ENCODE data around the gene EEF2K. TPM values are rescaled to one million over a fixed set of nuclear protein-coding genes. Genes with fewer than 3 reads are reported as not detected.
"Not testable (repeated sequence)": the region's sequence is repeated elsewhere in the genome, so short reads cannot be mapped to it uniquely, and the experiment has no call there.

The EEF2K gene
- total and polyA plus RNA-seq, 3 experiments from 2014 or later, result 1.9 to 28.3 (median 27.2) TPM

- Mint-ChIP-seq H3K27ac (peak overlapping the region; percentile 18 to 100 (median 86)), H3K36me3 (peaks cover 0 to 65% (median 8%) of the 10 kb centered on the region in 3 donors), H3K4me1 (peaks cover 45 to 68% (median 62%) of the 10 kb centered on the region in 3 donors), H3K9me3 (peaks cover 0 to 5% (median 0%) of the 10 kb centered on the region in 5 donors), H3K4me3 (peak overlapping the region in 6 of 7 donors; percentile 14 to 76 (median 54)), H3K27me3 (peaks cover 0 to 17% of the 10 kb centered on the region in 2 donors)
- peaks cover 36% of the 10 kb centered on the region for H3K4me1 ChIP-seq (ENCODE audit: insufficient read depth, low read length)
- POLR2A ChIA-PET, result no interaction called here
- no peaks in the 10 kb centered on the region for H3K27me3 ChIP-seq (ENCODE audit: insufficient read depth, low read length, poor library complexity, severe bottlenecking)
- no peak overlapping the region for H3K27ac ChIP-seq (ENCODE audit: low read depth, low read length)
- H3K4me3 ChIP-seq (ENCODE audit: low read length), result no peak overlapping the region
- CTCF ChIA-PET, result interaction anchor here (0.7 to 2.9 kb wide), 20 partner anchors 8 to 340 kb away, joined by 3 to 13 read pairs (median 4); partner anchors contain the start of genes EEF2K and PDZD9
- no peaks in the 10 kb centered on the region for H3K9me3 ChIP-seq (ENCODE audit: low read length)
- peaks cover 26% of the 10 kb centered on the region for H3K36me3 ChIP-seq (ENCODE audit: insufficient read depth, low read length)
- DNase-seq, result peak in 2 of 5 donors; percentile 36 to 58
Measured at GRCh38 chr16:22300427-22301071, 94.5 kb downstream of the EEF2K start.

GRCh38 chr16:22301423-22301822 is 95.3 kb downstream of the EEF2K start:
- Mint-ChIP-seq H3K4me1 (peaks cover 40 to 62% (median 56%) of the 10 kb centered on the region in 3 donors), H3K27ac (peak overlapping the region in 1 of 8 donors; percentile 88), H3K27me3 (peaks cover 0 to 15% of the 10 kb centered on the region in 2 donors), H3K36me3 (peaks cover 0 to 74% (median 8%) of the 10 kb centered on the region in 3 donors)
- H3K27me3 ChIP-seq (ENCODE audit: insufficient read depth, low read length, poor library complexity, severe bottlenecking); H3K4me3 ChIP-seq (ENCODE audit: low read length); H3K27ac ChIP-seq (ENCODE audit: low read depth, low read length); H3K4me3 Mint-ChIP-seq; H3K9me3 Mint-ChIP-seq; H3K9me3 ChIP-seq (ENCODE audit: low read length); POLR2A ChIA-PET; DNase-seq: not testable (repeated sequence)
- Histone ChIP-seq H3K4me1 (ENCODE audit: insufficient read depth, low read length) (peaks cover 31% of the 10 kb centered on the region), H3K36me3 (ENCODE audit: insufficient read depth, low read length) (peaks cover 31% of the 10 kb centered on the region)
- CTCF ChIA-PET, result interaction anchor here (1.1 to 2.9 kb wide), 11 partner anchors 10 to 301 kb away, joined by 3 to 13 read pairs (median 5); partner anchors contain the start of genes EEF2K and PDZD9

GRCh38 chr16:22302776-22303363 is 96.8 kb downstream of the EEF2K start:
- H3K27me3 Mint-ChIP-seq, result peaks cover 0 to 7% of the 10 kb centered on the region in 2 donors
- peak in 1 of 5 donors; percentile 4 for DNase-seq
- H3K36me3 Mint-ChIP-seq, result peaks cover 0 to 83% (median 8%) of the 10 kb centered on the region in 3 donors
- H3K27ac Mint-ChIP-seq, result peak overlapping the region in 3 of 8 donors; percentile 51 to 77 (median 67)
- peaks cover 44% of the 10 kb centered on the region for H3K36me3 ChIP-seq (ENCODE audit: insufficient read depth, low read length)
- ChIA-PET CTCF (no interaction called here), POLR2A (no interaction called here)
- H3K4me3 Mint-ChIP-seq, result no peak overlapping the region
- no peak overlapping the region for H3K4me3 ChIP-seq (ENCODE audit: low read length)
- H3K4me1 Mint-ChIP-seq, result peaks cover 36 to 55% (median 49%) of the 10 kb centered on the region in 3 donors
- no peak overlapping the region for H3K27ac ChIP-seq (ENCODE audit: low read depth, low read length)
- H3K9me3 ChIP-seq (ENCODE audit: low read length), result no peaks in the 10 kb centered on the region
- peaks cover 28% of the 10 kb centered on the region for H3K4me1 ChIP-seq (ENCODE audit: insufficient read depth, low read length)
- H3K9me3 Mint-ChIP-seq, result no peaks in the 10 kb centered on the region
- no peaks in the 10 kb centered on the region for H3K27me3 ChIP-seq (ENCODE audit: insufficient read depth, low read length, poor library complexity, severe bottlenecking)

- H3K4me1 ChIP-seq (ENCODE audit: insufficient read depth, low read length), result peaks cover 16% of the 10 kb centered on the region
- DNase-seq, result peak in 1 of 5 donors; percentile 5
- no peak overlapping the region for H3K27ac ChIP-seq (ENCODE audit: low read depth, low read length)
- H3K36me3 Mint-ChIP-seq, result peaks cover 0 to 86% (median 8%) of the 10 kb centered on the region in 3 donors
- H3K4me1 Mint-ChIP-seq, result peaks cover 23 to 40% (median 34%) of the 10 kb centered on the region in 3 donors
- no peaks in the 10 kb centered on the region for H3K9me3 Mint-ChIP-seq
- H3K27ac Mint-ChIP-seq, result peak overlapping the region in 2 of 8 donors; percentile 63 to 87
- H3K27me3 ChIP-seq (ENCODE audit: insufficient read depth, low read length, poor library complexity, severe bottlenecking), result no peaks in the 10 kb centered on the region
- peaks cover 60% of the 10 kb centered on the region for H3K36me3 ChIP-seq (ENCODE audit: insufficient read depth, low read length)
- no peak overlapping the region for H3K4me3 Mint-ChIP-seq
- H3K27me3 Mint-ChIP-seq, result no peaks in the 10 kb centered on the region
- H3K9me3 ChIP-seq (ENCODE audit: low read length), result no peaks in the 10 kb centered on the region
- CTCF ChIA-PET, result interaction anchor here (1.5 kb wide), 1 partner anchor 17 kb away, joined by 3 read pairs; no protein-coding TSS in a partner anchor
- no peak overlapping the region for H3K4me3 ChIP-seq (ENCODE audit: low read length)
- POLR2A ChIA-PET, result no interaction called here
Measured at GRCh38 chr16:22304411-22304810, 98.3 kb downstream of the EEF2K start.

GRCh38 chr16:22306788-22307187 is 100.7 kb downstream of the EEF2K start:
- POLR2A ChIA-PET, result interaction anchor here (0.6 kb wide), 1 partner anchor 10 kb away, joined by 3 read pairs; no protein-coding TSS in a partner anchor
- CTCF ChIA-PET, result no interaction called here
- H3K27ac Mint-ChIP-seq, result no peak overlapping the region
- H3K4me1 Mint-ChIP-seq, result peaks cover 8 to 20% (median 15%) of the 10 kb centered on the region in 3 donors
- Histone ChIP-seq H3K36me3 (ENCODE audit: insufficient read depth, low read length) (peaks cover 65% of the 10 kb centered on the region), H3K9me3 (ENCODE audit: low read length) (no peaks in the 10 kb centered on the region), H3K27ac (ENCODE audit: low read depth, low read length) (no peak overlapping the region), H3K4me3 (ENCODE audit: low read length) (no peak overlapping the region), H3K27me3 (ENCODE audit: insufficient read depth, low read length, poor library complexity, severe bottlenecking) (no peaks in the 10 kb centered on the region), H3K4me1 (ENCODE audit: insufficient read depth, low read length) (no peaks in the 10 kb centered on the region)
- H3K4me3 Mint-ChIP-seq, result no peak overlapping the region
- no peaks in the 10 kb centered on the region for H3K9me3 Mint-ChIP-seq
- DNase-seq, result peak in 1 of 5 donors; percentile 0
- no peaks in the 10 kb centered on the region for H3K27me3 Mint-ChIP-seq
- peaks cover 0 to 91% (median 12%) of the 10 kb centered on the region in 3 donors for H3K36me3 Mint-ChIP-seq

- Mint-ChIP-seq H3K36me3 (peaks cover 0 to 90% (median 16%) of the 10 kb centered on the region in 3 donors), H3K4me3 (no peak overlapping the region), H3K4me1 (peaks cover 4 to 10% (median 5%) of the 10 kb centered on the region in 3 donors), H3K9me3 (no peaks in the 10 kb centered on the region), H3K27me3 (no peaks in the 10 kb centered on the region), H3K27ac (no peak overlapping the region)
- no peaks in the 10 kb centered on the region for H3K9me3 ChIP-seq (ENCODE audit: low read length)
- POLR2A ChIA-PET, result interaction anchor here (0.5 kb wide), 1 partner anchor 14 kb away, joined by 3 read pairs; no protein-coding TSS in a partner anchor
- DNase-seq, result no peak
- CTCF ChIA-PET, result interaction anchor here (0.8 to 1.2 kb wide), 3 partner anchors 11 to 13 kb away, joined by 3 to 4 read pairs (median 4); partner anchors contain the start of gene POLR3E
- H3K27ac ChIP-seq (ENCODE audit: low read depth, low read length), result no peak overlapping the region
- H3K4me3 ChIP-seq (ENCODE audit: low read length), result no peak overlapping the region
- H3K27me3 ChIP-seq (ENCODE audit: insufficient read depth, low read length, poor library complexity, severe bottlenecking), result no peaks in the 10 kb centered on the region
- no peaks in the 10 kb centered on the region for H3K4me1 ChIP-seq (ENCODE audit: insufficient read depth, low read length)
- peaks cover 67% of the 10 kb centered on the region for H3K36me3 ChIP-seq (ENCODE audit: insufficient read depth, low read length)
Measured at GRCh38 chr16:22307838-22308237, 101.8 kb downstream of the EEF2K start.

GRCh38 chr16:22308824-22309520 is 102.9 kb downstream of the EEF2K start:
- Mint-ChIP-seq H3K36me3 (peaks cover 0 to 92% (median 17%) of the 10 kb centered on the region in 3 donors), H3K4me1 (peaks cover 0 to 4% (median 0%) of the 10 kb centered on the region in 3 donors), H3K4me3 (no peak overlapping the region), H3K9me3 (no peaks in the 10 kb centered on the region), H3K27ac (peak overlapping the region in 3 of 8 donors; percentile 29 to 75 (median 46)), H3K27me3 (no peaks in the 10 kb centered on the region)
- Histone ChIP-seq H3K4me3 (ENCODE audit: low read length) (no peak overlapping the region), H3K9me3 (ENCODE audit: low read length) (no peaks in the 10 kb centered on the region), H3K27me3 (ENCODE audit: insufficient read depth, low read length, poor library complexity, severe bottlenecking) (no peaks in the 10 kb centered on the region), H3K4me1 (ENCODE audit: insufficient read depth, low read length) (no peaks in the 10 kb centered on the region), H3K27ac (ENCODE audit: low read depth, low read length) (no peak overlapping the region), H3K36me3 (ENCODE audit: insufficient read depth, low read length) (peaks cover 76% of the 10 kb centered on the region)
- CTCF ChIA-PET, result interaction anchor here (1.2 kb wide), 1 partner anchor 9 kb away, joined by 3 read pairs; no protein-coding TSS in a partner anchor
- no peak for DNase-seq
- POLR2A ChIA-PET, result no interaction called here

All from CD8-positive, alpha-beta memory T cell (primary cell).